Endothelial cell of umbilical vein (primary cell): ENCODE data around the gene CDX2. TPM values are rescaled to one million over a fixed set of nuclear protein-coding genes. Genes with fewer than 3 reads are reported as not detected.

Source experiments
- BruUV-seq: library from RNA; stranded (reverse); fragments of 400-500 nt; replicated peaks from 2 replicates; lab custom pipeline; 2021; lab: Mats Ljungman, UMichigan
- CTCF ChIA-PET: fragments of 300-600, 350-600 bp; sonication (Branson Sonifier 250); formaldehyde crosslinking; loops from one replicate; lab custom pipeline; 2021; ENCODE audit warnings: antibody characterized with exemption, inconsistent platforms; lab: Charles Lee
- POLR2A ChIA-PET: fragments of 300-600, 350-600 bp; sonication (Branson Sonifier 250); formaldehyde crosslinking; loops from one replicate; lab custom pipeline; 2021; ENCODE audit warnings: antibody characterized with exemption, inconsistent platforms; lab: Charles Lee
- DNase-seq: peaks from one replicate; pipeline ENCODE4 v3.0.0-alpha.2; 2011; ENCODE audit warnings: low read depth, low spot score
- FAIRE-seq: peaks from 2 replicates; lab custom pipeline; 2011; peaks lifted over from hg19 to GRCh38; lab: Jason Lieb, UNC
- H2AFZ ChIP-seq: 2 replicates; pipeline ENCODE4 v1.6.0; 2012; ENCODE audit warnings: low read depth, low read length, control low read depth, inconsistent platforms
- H3K27ac ChIP-seq: 2 replicates; pipeline ENCODE4 v1.5.1; 2011; ENCODE audit warnings: low read depth, mild to moderate bottlenecking, control low read depth, low read length, moderate library complexity; ENCODE audit not compliant: insufficient read depth
- H3K27me3 ChIP-seq, 2 experiments: 2 replicates each; pipeline versions ENCODE4 v1.6.0 to v1.6.1; 2011; ENCODE audit warnings: low read length in 2 of 2, mixed read lengths in 1 of 2; ENCODE audit not compliant: control insufficient read depth in 2 of 2, insufficient read depth in 2 of 2
- H3K36me3 ChIP-seq, 2 experiments: 2 replicates in 1 of 2; 3 replicates in 1 of 2; pipeline ENCODE4 v1.5.1; 2011; ENCODE audit warnings: low read length in 2 of 2, mild to moderate bottlenecking in 1 of 2, moderate library complexity in 1 of 2; ENCODE audit not compliant: control insufficient read depth in 2 of 2, insufficient read depth in 2 of 2; ENCODE audit errors: extremely low read depth in 1 of 2
- H3K4me1 ChIP-seq: 3 replicates; pipeline ENCODE4 v1.5.1; 2011; ENCODE audit warnings: mild to moderate bottlenecking, low read length; ENCODE audit not compliant: control insufficient read depth, insufficient read depth; ENCODE audit errors: extremely low read depth
- H3K4me2 ChIP-seq: 2 replicates; pipeline ENCODE4 v1.6.1; 2011; ENCODE audit warnings: low read length, control low read depth, mixed read lengths; ENCODE audit not compliant: insufficient read depth
- H3K4me3 ChIP-seq, 3 experiments: fragments of 200-600 bp in 1 of 3; sonication (generic), shearing (Covaris generic) in 1 of 3; replicated peaks in 1 of 3; 2 replicates each; pipeline ENCODE4 v1.5.1; 2011 to 2016; ENCODE audit warnings: control low read depth in 3 of 3, low read length in 3 of 3, mild to moderate bottlenecking in 2 of 3, inconsistent platforms in 1 of 3, low read depth in 1 of 3, moderate library complexity in 1 of 3; ENCODE audit not compliant: insufficient read depth in 1 of 3
- H3K79me2 ChIP-seq: 2 replicates; pipeline ENCODE4 v1.6.0; 2012; ENCODE audit warnings: low read length, inconsistent platforms; ENCODE audit not compliant: control insufficient read depth, insufficient read depth
- H3K9ac ChIP-seq: replicated peaks from 2 replicates; pipeline ENCODE3; 2011; ENCODE audit warnings: low read length, control low read depth; ENCODE audit not compliant: insufficient read depth; ENCODE audit errors: extremely low read depth
- H3K9me1 ChIP-seq: replicated peaks from 3 replicates; pipeline ENCODE4 v1.6.0; 2011; ENCODE audit warnings: mild to moderate bottlenecking, low read length; ENCODE audit not compliant: control insufficient read depth, insufficient read depth; ENCODE audit errors: extremely low read depth
- H3K9me3 ChIP-seq: replicated peaks from 2 replicates; pipeline ENCODE4 v1.5.1; 2012; ENCODE audit warnings: low read length, inconsistent platforms; ENCODE audit not compliant: control insufficient read depth, insufficient read depth
- H4K20me1 ChIP-seq: replicated peaks from 2 replicates; pipeline ENCODE3; 2011; ENCODE audit warnings: mild to moderate bottlenecking, low read length; ENCODE audit not compliant: control insufficient read depth, insufficient read depth; ENCODE audit errors: extremely low read depth
- CTCF ChIP-seq, 2 donors: IDR thresholded peaks; 1 replicate in 1 of 2; 2 replicates in 1 of 2; pipeline ENCODE4 v1.5.1; 2011; ENCODE audit warnings: low read length in 2 of 2, mild to moderate bottlenecking in 2 of 2, moderate library complexity in 2 of 2, control low read depth in 1 of 2, inconsistent platforms in 1 of 2, low read depth in 1 of 2; ENCODE audit not compliant: insufficient read depth in 1 of 2; ENCODE audit errors: extremely low read depth in 1 of 2
- EZH2 ChIP-seq: IDR thresholded peaks from 2 replicates; pipeline ENCODE4 v1.6.1; 2012; ENCODE audit warnings: borderline replicate concordance, low read depth, mild to moderate bottlenecking, moderate library complexity, low read length, inconsistent platforms; ENCODE audit not compliant: severe bottlenecking
- FOS ChIP-seq: IDR thresholded peaks from 2 replicates; pipeline ENCODE4 v1.6.1; 2011; ENCODE audit warnings: mild to moderate bottlenecking, low read length, moderate library complexity, borderline replicate concordance; ENCODE audit not compliant: insufficient read depth
- GATA2 ChIP-seq: IDR thresholded peaks from 2 replicates; pipeline ENCODE4 v1.7.0; 2011; ENCODE audit warnings: low read depth, mild to moderate bottlenecking, moderate library complexity, mixed read lengths, low read length; ENCODE audit not compliant: insufficient read length, insufficient read depth
- JUN ChIP-seq: IDR thresholded peaks from 2 replicates; pipeline ENCODE4 v1.6.1; 2011; ENCODE audit warnings: borderline replicate concordance, low read depth; ENCODE audit not compliant: insufficient read length, insufficient read depth
- MAX ChIP-seq: IDR thresholded peaks from 2 replicates; pipeline ENCODE4 v1.6.1; 2011; ENCODE audit not compliant: insufficient read depth, insufficient read length
- MYC ChIP-seq: IDR thresholded peaks from one replicate; pipeline ENCODE4 v1.6.1; 2011; ENCODE audit warnings: mild to moderate bottlenecking, low read depth, low read length
- POLR2A ChIP-seq: IDR thresholded peaks from 2 replicates; pipeline ENCODE4 v1.6.1; 2012; ENCODE audit warnings: low read depth, mild to moderate bottlenecking, control low read depth, low read length
- POLR2AphosphoS5 ChIP-seq: IDR thresholded peaks from 2 replicates; pipeline ENCODE4 v1.6.1; 2012; ENCODE audit warnings: low read depth, mild to moderate bottlenecking, control low read depth, low read length, moderate library complexity; ENCODE audit not compliant: insufficient read depth
- dilution Hi-C: fragments of 300-500 bp; cut with MboI; formaldehyde crosslinking; loops from one replicate; pipeline ENCODE4 v1.15.0; 2019; ENCODE audit warnings: low sequenced_read_pairs; ENCODE audit not compliant: extremely low pct_ligation_motif_present
- intact Hi-C: fragments of 100-400 bp; cut with micrococcal nuclease; formaldehyde crosslinking; loops from one replicate; pipeline ENCODE4 v1.10.0; 2022
- polyA plus RNA-seq, 4 experiments: library from polyadenylated mRNA; depleted of rRNA in 3 of 4; stranded (reverse) in 3 of 4; unstranded in 1 of 4; fragments of >200 nt; gene quantifications; 2 replicates each; pipeline versions ENCODE4 v1.2.1 to v1.2.3, GENCODE V29; 2011 to 2012; ENCODE audit warnings: missing spikeins in 1 of 4
- total RNA-seq: library from RNA; stranded (reverse); gene quantifications from 2 replicates; pipeline ENCODE4 v1.2.3, GENCODE V29; 2021

Gene CDX2
- total and polyA plus RNA-seq, 2 donors (not counting 3 experiments of a cell fraction or from before 2014, with no cell fraction given), result not detected

GRCh38 chr13:27959976-27960361, 9.1 kb downstream of the CDX2 start:
- POLR2A ChIA-PET, result no interaction called here
- Histone ChIP-seq H3K9ac (no peak overlapping the region), H4K20me1 (no peaks in the 10 kb centered on the region), H3K9me3 (no peaks in the 10 kb centered on the region), H3K27me3 (peaks cover 64 to 93% of the 10 kb centered on the region in 2 experiments), H3K9me1 (no peaks in the 10 kb centered on the region), H2AFZ (no peak overlapping the region), H3K4me3 (no peak overlapping the region), H3K27ac (no peak overlapping the region), H3K36me3 (no peaks in the 10 kb centered on the region), H3K79me2 (no peaks in the 10 kb centered on the region), H3K4me2 (no peak overlapping the region), H3K4me1 (peaks cover 3% of the 10 kb centered on the region)
- TF ChIP-seq POLR2AphosphoS5, result no peak
- TF ChIP-seq JUN, result no peak
- TF ChIP-seq MYC, result no peak
- no peak for TF ChIP-seq GATA2
- no peak for TF ChIP-seq EZH2
- TF ChIP-seq FOS, result no peak
- TF ChIP-seq MAX, result no peak
- no peak for TF ChIP-seq CTCF (IDR thresholded peaks at IDR 0.05; ENCODE audit: extremely low read depth in 1 of 2, insufficient read depth in 1 of 2, low read depth in 1 of 2, low read length in 2 of 2)
- no peak for TF ChIP-seq POLR2A
- dilution Hi-C loops (no loop called here), intact Hi-C loops (loop anchor here (10.0 kb wide), 1 partner anchor 595 kb away; no protein-coding TSS in a partner anchor)
- CTCF ChIA-PET, result interaction anchor here (1.0 to 2.7 kb wide), 3 partner anchors 24 to 598 kb away, joined by 3 to 12 read pairs (median 5); no protein-coding TSS in a partner anchor
- BruUV-seq, result no TSS peak
- no peak for FAIRE-seq
- DNase-seq, result no peak
